Measurements from ENCODE around the gene ACSM5.

GRCh38 chr16:20484726-20485125 is 75.4 kb downstream of the ACSM5 start:
- TF ChIP-seq CTCF (IDR thresholded peaks at IDR 0.05) (no peak), POLR2A (IDR thresholded peaks at IDR 0.05) (no peak)
